ENCODE measurements around the gene PPP1R9B.

DNA sequence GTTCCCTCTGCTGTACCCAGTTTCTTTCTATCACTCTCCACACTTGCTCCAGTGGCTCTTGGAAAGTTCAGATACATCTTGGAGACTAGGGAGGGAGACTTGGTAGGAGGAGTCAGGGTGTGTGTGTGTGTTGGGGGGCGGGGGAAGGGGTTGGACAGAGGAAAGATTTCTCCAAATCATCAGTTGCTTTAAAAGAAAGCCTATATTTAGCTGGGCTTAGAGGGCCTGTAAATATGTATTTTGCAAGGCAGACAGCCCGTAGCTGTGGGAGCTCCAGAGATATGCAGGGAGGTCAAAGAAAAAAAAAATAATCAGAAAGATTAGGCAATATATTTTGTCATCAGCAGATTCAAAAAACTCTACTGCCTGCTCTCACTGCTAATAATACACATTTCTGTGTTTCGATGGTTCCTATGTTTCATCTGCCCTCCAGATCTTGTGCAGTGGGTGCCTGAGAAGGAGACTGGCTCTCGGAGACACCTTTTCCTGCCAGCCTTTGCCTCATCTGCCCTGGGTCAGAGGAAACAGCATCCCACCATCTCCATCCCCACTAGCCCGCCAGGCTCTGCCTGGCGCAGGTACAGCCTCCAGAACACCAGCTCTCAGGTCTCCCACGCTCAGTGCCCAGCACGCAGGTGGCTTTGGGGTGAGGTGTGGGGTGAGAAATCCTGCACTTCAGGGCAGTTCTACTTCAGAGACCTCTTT is 4.8 kb upstream of the PPP1R9B start:
- TF ChIP-seq, protein P1, sequence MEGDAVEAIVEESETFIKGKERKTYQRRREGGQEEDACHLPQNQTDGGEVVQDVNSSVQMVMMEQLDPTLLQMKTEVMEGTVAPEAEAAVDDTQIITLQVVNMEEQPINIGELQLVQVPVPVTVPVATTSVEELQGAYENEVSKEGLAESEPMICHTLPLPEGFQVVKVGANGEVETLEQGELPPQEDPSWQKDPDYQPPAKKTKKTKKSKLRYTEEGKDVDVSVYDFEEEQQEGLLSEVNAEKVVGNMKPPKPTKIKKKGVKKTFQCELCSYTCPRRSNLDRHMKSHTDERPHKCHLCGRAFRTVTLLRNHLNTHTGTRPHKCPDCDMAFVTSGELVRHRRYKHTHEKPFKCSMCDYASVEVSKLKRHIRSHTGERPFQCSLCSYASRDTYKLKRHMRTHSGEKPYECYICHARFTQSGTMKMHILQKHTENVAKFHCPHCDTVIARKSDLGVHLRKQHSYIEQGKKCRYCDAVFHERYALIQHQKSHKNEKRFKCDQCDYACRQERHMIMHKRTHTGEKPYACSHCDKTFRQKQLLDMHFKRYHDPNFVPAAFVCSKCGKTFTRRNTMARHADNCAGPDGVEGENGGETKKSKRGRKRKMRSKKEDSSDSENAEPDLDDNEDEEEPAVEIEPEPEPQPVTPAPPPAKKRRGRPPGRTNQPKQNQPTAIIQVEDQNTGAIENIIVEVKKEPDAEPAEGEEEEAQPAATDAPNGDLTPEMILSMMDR (IDR thresholded peaks at IDR 0.05), result no peak
- no peak for TF ChIP-seq EZH2 (IDR thresholded peaks at IDR 0.05; ENCODE audit: borderline replicate concordance, insufficient read depth, low read depth, low read length, poor library complexity, severe bottlenecking)
